H9 (cell line): Measurements from ENCODE around the gene LRRC23. TPM values are rescaled to one million over a fixed set of nuclear protein-coding genes. Genes with fewer than 3 reads are reported as not detected.

Experiments used
- DNase-seq: peaks from one replicate; pipeline ENCODE4 v3.0.0-alpha.2; 2017
- H2AFZ ChIP-seq: one replicate; pipeline ENCODE4 v1.6.1; 2013; ENCODE audit warnings: mild to moderate bottlenecking, low read length, control low read depth, moderate library complexity
- H2AK5ac ChIP-seq: 2 replicates; pipeline ENCODE4 v1.6.1; 2013; ENCODE audit warnings: low read length, control low read depth, mixed read lengths; ENCODE audit not compliant: insufficient read length
- H2BK120ac ChIP-seq: one replicate; pipeline ENCODE4 v1.6.1; 2013; ENCODE audit warnings: low read depth, mild to moderate bottlenecking, low read length, control low read depth, inconsistent platforms; ENCODE audit not compliant: poor library complexity, severe bottlenecking
- H2BK12ac ChIP-seq: 2 replicates; pipeline ENCODE4 v1.6.1; 2013; ENCODE audit warnings: low read length, control low read depth, mixed read lengths, low read depth; ENCODE audit not compliant: insufficient read length
- H2BK15ac ChIP-seq: 2 replicates; pipeline ENCODE4 v1.6.1; 2013; ENCODE audit warnings: low read depth, low read length, control low read depth
- H2BK20ac ChIP-seq: one replicate; pipeline ENCODE4 v1.6.1; 2013; ENCODE audit warnings: low read depth, mild to moderate bottlenecking, low read length, control low read depth, inconsistent platforms; ENCODE audit not compliant: poor library complexity, severe bottlenecking
- H2BK5ac ChIP-seq: 2 replicates; pipeline ENCODE4 v1.6.1; 2013; ENCODE audit warnings: low read length, control low read depth, mixed read lengths; ENCODE audit not compliant: insufficient read length
- H3K14ac ChIP-seq: 2 replicates; pipeline ENCODE4 v1.6.1; 2013; ENCODE audit warnings: low read length, control low read depth; ENCODE audit not compliant: insufficient read depth
- H3K18ac ChIP-seq: 2 replicates; pipeline ENCODE4 v1.6.1; 2013; ENCODE audit warnings: low read depth, mild to moderate bottlenecking, mixed read lengths, low read length, control low read depth; ENCODE audit not compliant: insufficient read length
- H3K23ac ChIP-seq: 2 replicates; pipeline ENCODE4 v1.6.1; 2013; ENCODE audit warnings: low read length, control low read depth, mixed read lengths, low read depth; ENCODE audit not compliant: insufficient read length
- H3K23me2 ChIP-seq: 2 replicates; pipeline ENCODE4 v1.6.1; 2013; ENCODE audit warnings: low read depth, mild to moderate bottlenecking, mixed read lengths, low read length, control low read depth; ENCODE audit not compliant: insufficient read length, poor library complexity, severe bottlenecking
- H3K27ac ChIP-seq: 2 replicates; pipeline ENCODE4 v1.5.1; 2013; ENCODE audit warnings: low read length, control low read depth, mixed read lengths, low read depth; ENCODE audit not compliant: insufficient read length
- H3K27me3 ChIP-seq: 2 replicates; pipeline ENCODE4 v1.6.1; 2013; ENCODE audit warnings: low read length, control low read depth, inconsistent platforms; ENCODE audit not compliant: insufficient read depth
- H3K4ac ChIP-seq: 2 replicates; pipeline ENCODE4 v1.6.1; 2013; ENCODE audit warnings: low read depth, mild to moderate bottlenecking, control low read depth, inconsistent platforms, low read length, moderate library complexity
- H3K4me1 ChIP-seq: 2 replicates; pipeline ENCODE4 v1.6.1; 2013; ENCODE audit warnings: low read length, control low read depth, inconsistent platforms; ENCODE audit not compliant: insufficient read depth
- H3K4me2 ChIP-seq: 2 replicates; pipeline ENCODE4 v1.6.1; 2013; ENCODE audit warnings: low read length, control low read depth, mixed read lengths; ENCODE audit not compliant: insufficient read length, insufficient read depth
- H3K56ac ChIP-seq: 2 replicates; pipeline ENCODE4 v1.6.1; 2013; ENCODE audit warnings: low read depth, mild to moderate bottlenecking, mixed read lengths, low read length, control low read depth; ENCODE audit not compliant: insufficient read length
- H3K79me1 ChIP-seq: 2 replicates; pipeline ENCODE4 v1.6.1; 2013; ENCODE audit warnings: low read depth, mild to moderate bottlenecking, moderate library complexity, low read length, control low read depth, inconsistent platforms; ENCODE audit not compliant: insufficient read depth, poor library complexity, severe bottlenecking
- H3K79me2 ChIP-seq: 2 replicates; pipeline ENCODE4 v1.6.1; 2013; ENCODE audit warnings: low read length, control low read depth, inconsistent platforms; ENCODE audit not compliant: insufficient read depth
- H3K9ac ChIP-seq: 2 replicates; pipeline ENCODE4 v1.6.1; 2013; ENCODE audit warnings: low read length, control low read depth, mixed read lengths; ENCODE audit not compliant: insufficient read length; ENCODE audit errors: extremely low read depth
- H3K9me3 ChIP-seq: one replicate; pipeline ENCODE4 v1.6.1; 2013; ENCODE audit warnings: low read depth, low read length, inconsistent platforms; ENCODE audit not compliant: control insufficient read depth
- H3T11ph ChIP-seq: one replicate; pipeline ENCODE4 v1.6.1; 2013; ENCODE audit warnings: mild to moderate bottlenecking, low read length, control low read depth, inconsistent platforms
- H4K20me1 ChIP-seq: one replicate; pipeline ENCODE4 v1.6.1; 2013; ENCODE audit not compliant: control insufficient read depth, insufficient read length, insufficient read depth
- H4K5ac ChIP-seq: 2 replicates; pipeline ENCODE4 v1.6.1; 2013; ENCODE audit warnings: low read depth, mild to moderate bottlenecking, mixed read lengths, low read length, control low read depth; ENCODE audit not compliant: insufficient read length
- H4K8ac ChIP-seq: replicated peaks from 2 replicates; pipeline ENCODE4 v1.6.1; 2013; ENCODE audit warnings: low read length, control low read depth, mixed read lengths, low read depth; ENCODE audit not compliant: insufficient read length
- H4K91ac ChIP-seq: 2 replicates; pipeline ENCODE4 v1.6.1; 2013; ENCODE audit warnings: low read depth, mild to moderate bottlenecking, moderate library complexity, mixed read lengths, low read length, control low read depth; ENCODE audit not compliant: insufficient read length
- H3K27ac Mint-ChIP-seq, 3 experiments: 2 replicates in 2 of 3; 3 replicates in 1 of 3; pipeline ENCODE4 v1.8.0; 2020 to 2021; ENCODE audit warnings: mixed read lengths in 3 of 3, mild to moderate bottlenecking in 1 of 3, moderate library complexity in 1 of 3
- H3K27me3 Mint-ChIP-seq: 2 replicates; pipeline ENCODE4 v1.8.0; 2021; ENCODE audit warnings: low read depth, mild to moderate bottlenecking, moderate library complexity, mixed read lengths
- H3K36me3 Mint-ChIP-seq, 3 experiments: 2 replicates in 2 of 3; 3 replicates in 1 of 3; pipeline ENCODE4 v1.8.0; 2020 to 2021; ENCODE audit warnings: low read depth in 3 of 3, mixed read lengths in 3 of 3; ENCODE audit not compliant: insufficient read depth in 1 of 3
- H3K4me1 Mint-ChIP-seq, 2 experiments: 2 replicates each; pipeline ENCODE4 v1.8.0; 2020; ENCODE audit warnings: mixed read lengths in 2 of 2
- H3K4me3 Mint-ChIP-seq, 2 experiments: 2 replicates in 1 of 2; 3 replicates in 1 of 2; pipeline ENCODE4 v1.8.0; 2020 to 2021; ENCODE audit warnings: mild to moderate bottlenecking in 2 of 2, mixed read lengths in 2 of 2, moderate library complexity in 1 of 2
- H3K9me3 Mint-ChIP-seq, 2 experiments: 2 replicates in 1 of 2; 3 replicates in 1 of 2; pipeline ENCODE4 v1.8.0; 2020; ENCODE audit warnings: mild to moderate bottlenecking in 2 of 2, mixed read lengths in 2 of 2, moderate library complexity in 1 of 2
- WGBS: extraction: QIAGEN DNeasy Blood & Tissue Kit; methylation state at CpG from one replicate; pipeline ENCODE4 v1.1.7; 2013; ENCODE audit warnings: missing lambda C conversion rate, low lambda C conversion rate, mixed read lengths; ENCODE audit not compliant: insufficient read length; ENCODE audit errors: extremely low coverage; 5-methylcytosine and 5-hydroxymethylcytosine counted together
- total RNA-seq: library from RNA; stranded (reverse); gene quantifications from 2 replicates; pipeline ENCODE4 v1.2.1, GENCODE V29; 2021
- TF ChIP-seq, protein P1 (sequence below): fragments of 200-600 bp; sonication (generic); conservative IDR thresholded peaks from 3 replicates; pipeline ENCODE4 v1.8.0; 2021; ENCODE audit warnings: antibody characterized with exemption, mild to moderate bottlenecking

Gene LRRC23
- total RNA-seq, 1 experiment from 2014 or later: 2.1 TPM

DNA sequence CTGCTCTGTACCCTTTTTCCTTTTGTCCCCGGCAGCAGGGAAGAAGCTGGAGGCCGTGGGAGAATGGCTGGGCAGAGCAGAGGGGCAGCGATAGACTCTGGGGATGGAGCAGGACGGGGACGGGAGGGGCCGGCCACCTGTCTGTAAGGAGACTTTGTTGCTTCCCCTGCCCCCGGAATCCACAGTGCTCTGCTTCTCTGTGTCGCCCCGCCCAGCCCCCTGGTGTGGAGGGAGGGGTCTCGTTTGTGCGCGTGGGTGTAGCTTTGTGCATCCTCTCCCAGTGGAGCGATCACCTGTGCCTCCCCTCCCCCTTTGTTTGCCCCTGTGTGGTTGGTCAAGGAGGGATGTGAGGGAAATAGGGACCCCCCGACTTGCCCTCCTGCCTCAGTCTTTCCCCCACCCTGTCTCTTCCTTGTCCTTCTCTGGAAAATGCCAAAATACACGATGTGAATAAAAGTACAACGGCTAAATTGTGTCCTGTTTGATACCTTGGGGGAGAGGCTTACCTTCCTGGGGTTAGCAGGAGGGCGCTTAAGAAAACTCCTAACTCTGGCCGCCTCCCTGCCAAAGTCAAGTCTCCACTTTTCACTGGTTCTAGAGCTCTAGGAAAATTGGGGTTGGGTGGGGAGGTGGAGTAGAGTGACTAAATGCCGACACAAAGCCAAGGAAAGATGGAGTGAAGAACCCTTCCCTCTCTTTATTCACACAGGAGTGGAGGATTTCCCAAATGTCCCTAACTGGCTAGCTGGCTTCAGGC is 38.3 kb upstream of the LRRC23 start:
- TF ChIP-seq, protein P1, sequence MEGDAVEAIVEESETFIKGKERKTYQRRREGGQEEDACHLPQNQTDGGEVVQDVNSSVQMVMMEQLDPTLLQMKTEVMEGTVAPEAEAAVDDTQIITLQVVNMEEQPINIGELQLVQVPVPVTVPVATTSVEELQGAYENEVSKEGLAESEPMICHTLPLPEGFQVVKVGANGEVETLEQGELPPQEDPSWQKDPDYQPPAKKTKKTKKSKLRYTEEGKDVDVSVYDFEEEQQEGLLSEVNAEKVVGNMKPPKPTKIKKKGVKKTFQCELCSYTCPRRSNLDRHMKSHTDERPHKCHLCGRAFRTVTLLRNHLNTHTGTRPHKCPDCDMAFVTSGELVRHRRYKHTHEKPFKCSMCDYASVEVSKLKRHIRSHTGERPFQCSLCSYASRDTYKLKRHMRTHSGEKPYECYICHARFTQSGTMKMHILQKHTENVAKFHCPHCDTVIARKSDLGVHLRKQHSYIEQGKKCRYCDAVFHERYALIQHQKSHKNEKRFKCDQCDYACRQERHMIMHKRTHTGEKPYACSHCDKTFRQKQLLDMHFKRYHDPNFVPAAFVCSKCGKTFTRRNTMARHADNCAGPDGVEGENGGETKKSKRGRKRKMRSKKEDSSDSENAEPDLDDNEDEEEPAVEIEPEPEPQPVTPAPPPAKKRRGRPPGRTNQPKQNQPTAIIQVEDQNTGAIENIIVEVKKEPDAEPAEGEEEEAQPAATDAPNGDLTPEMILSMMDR: no peak
- peaks cover 5% of the 10 kb centered on the region; the same call in 1 of the 2 replicates for H3K79me2 ChIP-seq
- H3K27ac Mint-ChIP-seq: peak overlapping the region in 2 of 3 experiments; percentile 32 to 52; a peak in 4 of 7 replicates
- no CpG with 5 or more reads among the region's 19 CpGs for WGBS
- H3K56ac ChIP-seq: no peak overlapping the region
- no peak overlapping the region for H4K5ac ChIP-seq
- H3K4me1 ChIP-seq: no peaks in the 10 kb centered on the region; the same call in 1 of the 2 replicates
- H3K23ac ChIP-seq: no peak overlapping the region
- no peaks in the 10 kb centered on the region; a peak in 1 of 5 replicates for H3K9me3 Mint-ChIP-seq
- H2BK20ac ChIP-seq: no peak overlapping the region
- H3K14ac ChIP-seq: no peak overlapping the region
- H2BK120ac ChIP-seq: no peak overlapping the region
- peaks cover 9% of the 10 kb centered on the region for H3K23me2 ChIP-seq
- no peak overlapping the region for H3K18ac ChIP-seq
- no peak overlapping the region for H2BK12ac ChIP-seq
- H3K9ac ChIP-seq: no peak overlapping the region
- no peak overlapping the region for H3K4ac ChIP-seq
- no peak overlapping the region for H2BK15ac ChIP-seq
- no peaks in the 10 kb centered on the region for H3K27me3 ChIP-seq
- no peak overlapping the region for H4K8ac ChIP-seq
- H4K20me1 ChIP-seq: no peaks in the 10 kb centered on the region
- H3K27ac ChIP-seq: no peak overlapping the region
- no peak overlapping the region for H2AFZ ChIP-seq
- no peak overlapping the region for H2BK5ac ChIP-seq
- no peak overlapping the region for H3T11ph ChIP-seq
- peaks cover 51 to 79% (median 73%) of the 10 kb centered on the region in 3 experiments for H3K36me3 Mint-ChIP-seq
- peak overlapping the region; percentile 93 to 95 for H3K4me3 Mint-ChIP-seq
- H3K9me3 ChIP-seq: no peaks in the 10 kb centered on the region
- no peaks in the 10 kb centered on the region for H3K79me1 ChIP-seq
- peak overlapping the region; percentile 94 for H3K4me2 ChIP-seq
- no peak overlapping the region for H2AK5ac ChIP-seq
- peak; percentile 72 for DNase-seq
- H3K27me3 Mint-ChIP-seq: no peaks in the 10 kb centered on the region
- peaks cover 41 to 47% of the 10 kb centered on the region in 2 experiments for H3K4me1 Mint-ChIP-seq
- H4K91ac ChIP-seq: no peak overlapping the region
